ENCODE results near the gene ACTL6A.

DNA sequence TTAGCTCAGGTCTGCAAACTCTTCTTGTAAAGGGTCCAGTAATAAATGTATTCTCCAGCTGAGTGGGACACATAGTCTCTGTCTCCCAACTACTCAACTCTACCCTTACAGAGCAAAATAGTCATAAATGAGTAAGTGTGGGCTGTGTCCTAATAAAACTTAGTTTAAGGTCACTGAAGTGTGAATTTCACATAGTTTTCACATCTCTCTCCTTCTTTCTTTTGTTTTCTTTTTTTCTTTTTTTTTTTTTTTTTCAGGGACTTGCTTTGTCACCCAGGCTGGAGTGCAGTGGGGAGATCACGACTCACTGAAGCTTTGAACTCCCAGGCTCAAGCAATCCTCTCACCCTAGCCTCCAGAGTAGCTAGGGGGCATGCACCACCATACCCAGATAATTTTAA is 1.9 kb upstream of the ACTL6A start:
- TF ChIP-seq FOXS1 (CRISPR knock-in tag; IDR thresholded peaks at IDR 0.05) (no peak), POLR2A (IDR thresholded peaks at IDR 0.05; ENCODE audit: low read length) (no peak), CTCF (IDR thresholded peaks at IDR 0.05) (no peak), ESRRA (IDR thresholded peaks at IDR 0.05; ENCODE audit: borderline replicate concordance, low read length) (no peak), RAD21 (conservative IDR thresholded peaks at IDR 0.05 in 1 of 2, IDR thresholded peaks at IDR 0.05 in 1 of 2) (no peak), CEBPB (IDR thresholded peaks at IDR 0.05) (no peak)

All from A549 (cell line).